Measurements from ENCODE around the gene RNF208. TPM values are rescaled to one million over a fixed set of nuclear protein-coding genes. Genes with fewer than 3 reads are reported as not detected.

The RNF208 gene
- total RNA-seq, 1 donor, result 0.45 TPM

DNA sequence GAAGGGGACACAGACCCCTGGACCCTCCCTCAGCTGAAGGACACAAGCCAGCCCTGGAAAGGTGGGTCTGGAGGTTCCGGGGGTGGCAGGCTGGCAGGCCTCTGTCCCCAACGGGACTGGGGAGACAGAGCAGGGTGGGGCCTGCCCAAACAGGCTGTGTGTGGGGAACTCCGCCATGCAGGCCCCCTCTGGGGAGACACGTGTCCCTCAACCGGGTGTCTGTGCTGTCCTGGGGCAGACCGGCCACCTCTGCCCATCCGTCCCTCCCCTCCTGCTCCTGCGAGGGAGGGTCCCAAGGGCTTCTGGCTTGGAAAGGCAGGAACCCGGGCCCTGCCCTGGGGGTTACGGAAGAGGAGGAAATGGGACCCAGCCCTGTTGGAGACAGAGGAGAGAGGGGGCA lies 10.1 kb upstream of the RNF208 start:
- no peak for DNase-seq (ENCODE audit: low read depth)
- H3K4me3 ChIP-seq (ENCODE audit: low read depth, low read length), result no peak overlapping the region
- TF ChIP-seq, protein P1, sequence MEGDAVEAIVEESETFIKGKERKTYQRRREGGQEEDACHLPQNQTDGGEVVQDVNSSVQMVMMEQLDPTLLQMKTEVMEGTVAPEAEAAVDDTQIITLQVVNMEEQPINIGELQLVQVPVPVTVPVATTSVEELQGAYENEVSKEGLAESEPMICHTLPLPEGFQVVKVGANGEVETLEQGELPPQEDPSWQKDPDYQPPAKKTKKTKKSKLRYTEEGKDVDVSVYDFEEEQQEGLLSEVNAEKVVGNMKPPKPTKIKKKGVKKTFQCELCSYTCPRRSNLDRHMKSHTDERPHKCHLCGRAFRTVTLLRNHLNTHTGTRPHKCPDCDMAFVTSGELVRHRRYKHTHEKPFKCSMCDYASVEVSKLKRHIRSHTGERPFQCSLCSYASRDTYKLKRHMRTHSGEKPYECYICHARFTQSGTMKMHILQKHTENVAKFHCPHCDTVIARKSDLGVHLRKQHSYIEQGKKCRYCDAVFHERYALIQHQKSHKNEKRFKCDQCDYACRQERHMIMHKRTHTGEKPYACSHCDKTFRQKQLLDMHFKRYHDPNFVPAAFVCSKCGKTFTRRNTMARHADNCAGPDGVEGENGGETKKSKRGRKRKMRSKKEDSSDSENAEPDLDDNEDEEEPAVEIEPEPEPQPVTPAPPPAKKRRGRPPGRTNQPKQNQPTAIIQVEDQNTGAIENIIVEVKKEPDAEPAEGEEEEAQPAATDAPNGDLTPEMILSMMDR (IDR thresholded peaks at IDR 0.05; ENCODE audit: insufficient read depth, low read length), result no peak

DNA sequence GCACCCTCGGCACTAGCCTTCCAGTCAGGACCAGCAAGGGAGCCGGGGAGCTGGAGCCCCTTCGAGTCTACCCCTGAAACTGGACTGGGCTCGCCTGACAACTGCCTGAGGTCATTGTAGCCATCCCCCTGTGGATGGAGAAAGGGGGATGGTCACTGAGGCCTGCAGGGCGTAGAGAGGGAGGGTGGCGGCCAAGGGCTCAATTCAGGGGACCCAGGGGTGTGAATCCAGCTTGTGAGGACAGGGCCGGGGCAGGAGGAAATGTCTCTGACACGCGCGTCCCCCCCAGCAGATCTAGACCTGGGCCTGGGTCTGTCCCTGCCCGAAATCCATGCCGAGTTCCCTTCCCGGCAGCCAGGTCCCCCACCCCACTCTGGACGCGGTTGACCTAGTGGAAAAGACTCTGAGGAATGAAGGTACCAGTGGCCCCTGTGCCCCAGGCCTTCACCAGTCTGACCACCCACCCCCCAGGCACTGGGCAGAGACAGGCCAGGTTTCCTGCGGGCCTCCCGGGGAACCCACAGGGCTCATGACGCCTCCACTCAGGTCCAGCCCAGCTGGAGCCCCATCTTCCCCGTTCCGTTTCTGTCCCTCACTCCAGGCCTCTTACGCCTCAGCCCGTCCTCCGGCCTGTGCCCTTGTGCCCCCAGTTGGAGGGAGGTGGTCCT lies 9.5 kb upstream of the RNF208 start:
- TF ChIP-seq, protein P1 (IDR thresholded peaks at IDR 0.05; ENCODE audit: insufficient read depth, low read length), result no peak
- DNase-seq (ENCODE audit: low read depth), result no peak

DNA sequence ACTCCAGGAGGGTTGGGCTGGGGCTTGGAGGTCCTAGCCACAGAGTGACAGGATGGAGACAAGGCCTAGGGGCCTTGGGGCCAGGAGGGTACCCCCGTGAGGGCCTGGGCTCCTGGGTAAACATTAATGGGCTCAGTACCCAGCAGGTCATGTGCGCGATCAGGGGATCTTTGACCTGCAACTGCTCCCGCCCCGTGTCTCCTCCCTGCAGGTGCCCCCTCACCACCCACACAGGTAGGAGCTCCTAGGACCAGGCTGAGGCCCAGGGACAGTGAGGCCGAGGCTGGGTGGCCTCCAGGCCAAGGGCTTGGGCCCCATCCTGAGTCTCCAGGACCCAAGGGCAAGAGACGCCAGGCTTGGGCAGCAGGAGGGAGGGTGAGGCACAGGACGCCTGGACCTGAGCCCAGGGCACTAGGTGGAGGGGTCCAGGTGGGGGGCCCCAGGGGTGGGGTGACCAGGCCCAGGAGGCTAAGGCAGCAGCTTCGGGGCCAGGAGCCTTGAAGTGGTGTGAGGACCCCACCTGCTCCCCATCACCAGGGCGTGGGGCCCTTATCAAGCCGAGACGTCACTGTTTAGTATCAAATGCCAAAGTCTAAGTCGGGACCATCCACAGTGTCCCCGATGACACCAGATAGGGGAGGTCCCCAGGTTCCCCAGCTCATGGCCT lies 8.8 kb upstream of the RNF208 start, which contains the start of gene SLC34A3:
Gene SLC34A3, plus strand, starts transcription at position 197 of the 667 bp plus-strand sequence. CDS start 802 bp downstream, outside the sequence.
- TF ChIP-seq, protein P1 (IDR thresholded peaks at IDR 0.05; ENCODE audit: insufficient read depth, low read length), result no peak
- H3K4me3 ChIP-seq (ENCODE audit: low read depth, low read length), result no peak within 1 kb of the TSS
- no peak for DNase-seq (ENCODE audit: low read depth)

More for the DNA sequence above, 9.5 kb upstream of the RNF208 start:
- H3K4me3 ChIP-seq (ENCODE audit: low read depth, low read length), result no peak overlapping the region

DNA sequence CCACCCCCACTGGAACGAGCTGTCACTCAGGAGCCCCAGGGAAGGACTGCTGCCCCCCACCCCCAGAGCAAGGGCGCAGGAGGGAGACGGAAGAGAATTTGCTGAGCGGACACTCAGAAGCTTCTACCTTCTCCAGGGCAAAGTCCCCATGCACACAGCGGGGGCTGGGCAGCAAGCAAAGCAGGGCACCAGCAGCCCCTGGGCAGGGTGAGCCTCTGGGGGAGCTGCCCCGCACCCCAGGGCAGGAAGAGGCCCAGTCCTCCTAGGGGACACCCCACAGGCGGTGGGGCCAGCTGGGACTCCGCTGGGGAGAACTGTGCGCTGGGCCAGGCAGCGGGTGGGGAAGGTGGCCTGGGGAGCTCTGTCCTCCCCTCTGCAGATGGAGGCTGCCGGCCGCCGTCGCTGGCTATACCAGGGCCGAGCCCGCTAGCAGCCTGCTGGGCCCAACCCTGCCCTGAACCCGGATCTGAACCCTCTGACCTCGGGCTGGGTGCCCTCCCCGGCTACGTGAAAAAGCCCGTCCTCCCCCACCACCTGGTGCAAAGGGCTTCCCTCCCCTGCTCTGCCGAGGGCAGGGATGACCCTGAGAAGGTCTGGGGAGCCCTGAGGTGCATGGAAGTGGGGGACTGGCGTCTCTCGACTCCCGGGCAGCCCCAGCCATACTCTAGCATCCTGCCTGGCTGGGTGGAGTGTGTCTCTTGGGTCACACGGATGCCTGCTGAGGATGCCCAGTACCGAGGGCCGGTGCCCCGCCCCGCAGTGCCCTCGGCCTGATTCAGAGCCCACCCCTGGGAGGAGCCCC lies 8.1 kb upstream of the RNF208 start:
- DNase-seq (ENCODE audit: low read depth), result no peak
- TF ChIP-seq, protein P1 (IDR thresholded peaks at IDR 0.05; ENCODE audit: insufficient read depth, low read length), result no peak
- no peak overlapping the region for H3K4me3 ChIP-seq (ENCODE audit: low read depth, low read length)

DNA sequence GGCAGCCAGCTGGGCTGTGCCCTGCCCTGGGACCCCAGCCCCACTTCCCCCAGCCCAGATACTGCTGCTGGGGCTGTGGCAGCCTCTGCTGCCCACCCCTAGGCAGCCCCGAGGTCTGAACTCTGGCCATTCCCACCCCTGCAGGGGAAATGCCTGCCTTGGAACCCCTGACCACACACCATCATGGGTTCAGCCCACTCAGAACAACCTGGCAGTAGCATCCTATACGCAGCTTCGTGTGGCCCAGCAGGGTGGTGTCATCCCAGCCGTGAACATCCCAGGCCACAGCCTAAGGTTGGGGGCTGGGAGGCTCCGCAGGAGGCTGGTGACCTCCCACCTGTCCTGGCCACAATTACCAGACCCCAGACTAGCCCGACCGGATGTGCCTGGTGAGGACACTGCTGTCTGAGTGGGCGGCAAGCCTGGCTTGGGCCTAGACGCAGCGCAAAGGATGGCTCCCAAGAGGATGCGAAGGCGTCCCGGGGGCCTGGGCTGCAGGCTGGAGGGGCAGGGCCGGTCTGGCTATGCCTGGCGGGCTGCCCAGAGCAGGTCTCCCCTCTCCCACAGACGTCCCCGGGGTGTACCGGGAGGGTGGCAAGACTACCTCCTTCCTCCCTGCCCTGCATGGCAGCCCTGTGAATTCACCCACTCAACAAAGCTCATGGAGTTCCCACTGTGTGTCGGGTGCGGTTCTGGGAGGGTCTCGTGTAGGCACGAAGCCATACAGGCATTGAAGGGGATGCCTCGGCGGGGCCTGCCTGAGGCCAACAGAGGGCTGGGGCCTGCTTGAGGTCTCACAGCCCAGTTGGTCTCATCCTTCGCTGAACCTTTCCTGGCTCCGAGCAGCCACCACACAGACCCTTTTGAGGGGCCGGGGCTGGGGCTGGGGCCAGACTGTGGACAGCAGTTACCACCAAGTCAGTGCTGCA lies 7.2 kb upstream of the RNF208 start:
- TF ChIP-seq, protein P1 (IDR thresholded peaks at IDR 0.05; ENCODE audit: insufficient read depth, low read length), result no peak
- no peak overlapping the region for H3K4me3 ChIP-seq (ENCODE audit: low read depth, low read length)
- no peak for DNase-seq (ENCODE audit: low read depth)

DNA sequence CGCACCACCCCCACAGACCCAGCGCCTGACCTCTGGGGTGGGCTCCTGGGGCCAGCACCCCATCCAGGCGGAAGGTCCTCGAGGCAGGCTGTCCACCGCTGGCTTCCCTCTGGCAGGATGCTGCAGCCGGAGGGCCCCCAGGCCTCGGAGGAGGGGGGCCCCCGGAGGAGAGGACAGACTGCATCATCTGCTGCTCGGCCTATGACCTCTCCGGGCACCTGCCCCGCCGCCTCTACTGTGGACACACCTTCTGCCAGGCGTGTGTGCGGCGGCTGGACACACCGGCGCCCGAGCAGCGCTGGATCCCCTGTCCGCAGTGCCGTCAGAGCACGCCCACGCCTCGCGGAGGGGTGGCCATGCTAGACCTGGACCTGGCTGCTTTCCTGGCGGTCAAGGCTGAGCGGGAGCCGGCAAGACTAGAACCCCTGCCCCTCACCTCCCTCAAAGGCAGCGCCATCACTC lies 6.5 kb upstream of the RNF208 start:
- TF ChIP-seq, protein P1 (IDR thresholded peaks at IDR 0.05; ENCODE audit: insufficient read depth, low read length), result no peak
- no peak overlapping the region for H3K4me3 ChIP-seq (ENCODE audit: low read depth, low read length)
- DNase-seq (ENCODE audit: low read depth), result no peak
